Measurements from ENCODE around the gene ERBB2.

Gene ERBB2

GRCh38 chr17:39665642-39666224, 34.1 kb upstream of the ERBB2 start:
- DNase-seq (ENCODE audit: low read depth in 3 of 3), result no peak

GRCh38 chr17:39666231-39666600, 33.6 kb upstream of the ERBB2 start:
- DNase-seq (ENCODE audit: low read depth in 3 of 3), result no peak

DNA sequence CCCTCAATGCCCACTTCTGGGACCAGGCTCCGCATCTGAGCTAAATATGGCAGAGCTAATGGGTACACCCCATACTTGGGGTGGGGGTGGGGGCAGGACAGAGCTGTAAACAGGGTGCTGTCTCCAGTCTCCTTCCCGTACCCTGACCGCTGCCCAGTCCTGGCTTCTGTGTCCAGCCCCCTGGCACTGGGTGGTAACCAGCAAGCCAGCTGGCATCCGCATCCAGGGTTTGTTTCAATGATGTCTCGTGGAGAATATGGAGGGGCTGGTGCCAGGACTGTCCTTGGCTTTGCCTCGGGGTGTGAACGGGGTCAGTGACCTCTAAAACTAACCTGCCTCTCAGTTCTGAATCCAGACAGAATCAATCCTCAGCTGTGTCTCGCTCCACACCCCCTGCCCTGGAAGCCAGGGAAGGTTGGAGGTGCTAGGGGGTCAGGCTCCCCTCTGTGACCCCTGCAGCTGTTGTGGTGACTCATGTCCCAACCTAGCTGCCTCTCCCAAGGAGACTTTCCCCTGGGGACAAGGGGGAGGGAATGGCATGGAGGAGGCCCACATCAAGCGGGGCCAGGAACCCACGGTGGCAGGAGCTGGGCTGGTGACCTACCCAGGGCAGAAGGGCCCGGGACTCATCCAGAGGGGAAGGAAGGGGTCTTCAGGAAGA, 33.1 kb upstream of the ERBB2 start:
- no peak for DNase-seq (ENCODE audit: low read depth in 3 of 3)

GRCh38 chr17:39667262-39667944, 32.5 kb upstream of the ERBB2 start:
- DNase-seq (ENCODE audit: low read depth in 3 of 3), result no peak

DNA sequence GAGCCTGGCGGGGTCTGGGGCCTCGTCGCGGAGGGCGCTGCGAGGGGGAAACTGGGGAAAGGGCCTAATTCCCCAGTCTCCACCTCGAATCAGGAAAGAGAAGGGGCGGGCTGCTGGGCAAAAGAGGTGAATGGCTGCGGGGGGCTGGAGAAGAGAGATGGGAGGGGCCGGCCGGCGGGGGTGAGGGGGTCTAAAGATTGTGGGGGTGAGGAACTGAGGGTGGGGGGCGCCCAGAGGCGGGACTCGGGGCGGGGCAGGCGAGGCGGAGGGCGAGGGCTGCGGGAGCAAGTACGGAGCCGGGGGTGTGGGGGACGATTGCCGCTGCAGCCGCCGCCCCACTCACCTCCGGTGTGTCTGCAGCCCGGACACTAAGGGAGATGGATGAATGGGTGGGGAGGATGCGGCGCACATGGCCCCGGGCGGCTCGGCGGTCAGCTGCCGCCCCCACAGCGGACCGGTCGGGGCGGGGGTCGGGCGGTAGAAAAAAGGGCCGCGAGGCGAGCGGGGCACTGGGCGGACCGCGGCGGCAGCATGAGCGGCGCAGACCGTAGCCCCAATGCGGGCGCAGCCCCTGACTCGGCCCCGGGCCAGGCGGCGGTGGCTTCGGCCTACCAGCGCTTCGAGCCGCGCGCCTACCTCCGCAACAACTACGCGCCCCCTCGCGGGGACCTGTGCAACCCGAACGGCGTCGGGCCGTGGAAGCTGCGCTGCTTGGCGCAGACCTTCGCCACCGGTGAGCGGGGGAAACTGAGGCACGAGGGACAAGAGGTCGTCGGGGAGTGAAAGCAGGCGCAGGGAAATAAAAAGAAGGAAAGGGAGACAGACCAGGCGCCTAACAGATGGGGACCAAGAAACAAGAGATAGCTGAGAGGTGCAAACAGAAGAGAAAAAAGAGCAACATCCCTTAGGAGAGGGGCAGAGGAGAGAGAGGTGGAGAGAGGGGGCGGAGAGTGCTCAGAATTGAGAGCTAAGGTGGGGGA, 31.6 kb upstream of the ERBB2 start, which contains the start of gene PNMT:
PNMT (plus strand) TSS at position 509 of the 980 bp plus-strand sequence; CDS start at position 532, 23 bp downstream.
- peak; percentile 41 to 63 (median 41) for DNase-seq (ENCODE audit: low read depth in 3 of 3)

- no peak for DNase-seq (ENCODE audit: low read depth in 3 of 3)
Measured at GRCh38 chr17:39669897-39670735, 29.7 kb upstream of the ERBB2 start.

- no peak for DNase-seq (ENCODE audit: low read depth in 3 of 3)
Measured at GRCh38 chr17:39670746-39671145, 29.1 kb upstream of the ERBB2 start.

- DNase-seq (ENCODE audit: low read depth in 3 of 3), result no peak
Measured at GRCh38 chr17:39671651-39672521, 28.0 kb upstream of the ERBB2 start.

- DNase-seq (ENCODE audit: low read depth in 3 of 3), result no peak
Measured at GRCh38 chr17:39672522-39673334, 27.1 kb upstream of the ERBB2 start.

GRCh38 chr17:39673335-39674081, 26.4 kb upstream of the ERBB2 start:
- DNase-seq (ENCODE audit: low read depth in 3 of 3), result no peak

GRCh38 chr17:39674179-39674578, 25.7 kb upstream of the ERBB2 start:
- no peak for DNase-seq (ENCODE audit: low read depth in 3 of 3)

- DNase-seq (ENCODE audit: low read depth in 3 of 3), result no peak
Measured at GRCh38 chr17:39674702-39675389, 25.0 kb upstream of the ERBB2 start.

GRCh38 chr17:39675390-39676082, 24.3 kb upstream of the ERBB2 start:
- DNase-seq (ENCODE audit: low read depth in 3 of 3), result no peak

- no peak for DNase-seq (ENCODE audit: low read depth in 3 of 3)
Measured at GRCh38 chr17:39676198-39676819, 23.6 kb upstream of the ERBB2 start.

DNA sequence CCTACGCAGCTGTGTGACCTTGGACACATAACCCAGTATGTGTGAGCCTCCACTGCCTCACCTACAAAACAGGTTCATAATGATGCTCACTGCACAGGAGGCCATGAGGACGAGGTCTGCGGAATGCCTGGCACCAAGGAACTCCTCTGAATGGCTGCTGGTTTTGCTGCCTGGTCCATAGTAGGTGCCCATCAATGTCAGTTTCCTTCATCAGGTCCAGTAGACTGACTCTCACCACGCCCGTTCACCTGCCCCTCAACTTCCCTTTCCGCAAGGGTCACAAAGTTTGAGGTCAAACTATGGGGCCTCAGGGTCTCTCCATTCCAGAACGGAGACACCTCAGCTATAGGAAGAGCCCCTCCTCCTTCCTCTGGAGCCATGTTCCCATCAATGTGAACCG, 22.8 kb upstream of the ERBB2 start:
- DNase-seq (ENCODE audit: low read depth in 3 of 3), result no peak

- DNase-seq (ENCODE audit: low read depth in 3 of 3), result no peak
Measured at GRCh38 chr17:39677542-39678339, 22.1 kb upstream of the ERBB2 start.

Data from stimulated activated CD4-positive, alpha-beta T cell treated with anti-CD3 and anti-CD28 coated beads, TNF-alpha, amount 100 ng/mL, for 4 hours (primary cell).